Loucy (cell line): Measurements from ENCODE around the gene BGN.

ENCODE experiments used
- EZH2phosphoT487 ChIP-seq: fragments of 200-600 bp; IDR thresholded peaks from 2 replicates; pipeline ENCODE4 v1.6.1; 2018; ENCODE audit warnings: antibody characterized with exemption, mild to moderate bottlenecking, moderate library complexity, borderline replicate concordance
- TF ChIP-seq, protein P1 (sequence below): fragments of 200-600 bp; sonication (generic); conservative IDR thresholded peaks from 2 replicates; pipeline ENCODE4 v1.5.1; 2014; ENCODE audit warnings: mild to moderate bottlenecking, antibody characterized with exemption, low read length

DNA sequence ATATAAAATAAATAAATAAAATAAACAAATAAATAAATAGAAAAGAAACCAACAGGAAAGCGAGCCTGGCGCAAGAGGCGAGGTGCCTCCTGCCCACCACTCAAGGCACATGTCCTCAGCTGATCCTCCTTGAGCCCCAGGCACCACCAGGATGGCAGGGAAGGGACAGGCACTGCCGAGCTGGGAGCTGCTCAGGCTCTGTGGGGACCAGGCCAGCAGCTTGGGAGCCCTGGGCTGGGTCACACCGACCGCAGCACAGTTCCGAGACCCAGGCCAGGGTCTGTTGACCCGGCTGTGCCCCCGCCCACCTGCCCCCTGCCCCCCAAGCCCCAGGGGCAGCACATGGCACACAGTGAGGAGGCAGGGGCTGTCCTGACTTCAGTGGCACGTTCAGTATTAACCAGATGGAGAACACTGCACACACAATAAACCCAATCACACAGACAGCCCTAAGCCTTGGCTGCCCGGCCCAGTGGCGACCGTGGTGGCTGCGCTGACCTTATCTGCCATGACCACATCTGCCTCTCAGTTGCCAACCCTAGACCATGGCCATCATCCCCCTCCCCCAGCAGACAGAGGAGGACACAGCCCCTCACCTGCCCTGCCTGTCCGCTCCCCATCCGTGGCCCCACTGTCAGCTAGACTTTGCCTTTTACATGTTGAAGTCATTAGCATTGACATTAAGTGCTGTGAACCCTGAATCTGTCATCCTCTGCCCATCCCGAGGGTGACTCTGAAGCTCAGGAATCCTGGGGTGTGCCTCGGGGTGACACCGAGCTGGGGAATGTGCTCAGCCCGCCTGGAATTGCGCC is 46.0 kb upstream of the BGN start:
- TF ChIP-seq, protein P1, sequence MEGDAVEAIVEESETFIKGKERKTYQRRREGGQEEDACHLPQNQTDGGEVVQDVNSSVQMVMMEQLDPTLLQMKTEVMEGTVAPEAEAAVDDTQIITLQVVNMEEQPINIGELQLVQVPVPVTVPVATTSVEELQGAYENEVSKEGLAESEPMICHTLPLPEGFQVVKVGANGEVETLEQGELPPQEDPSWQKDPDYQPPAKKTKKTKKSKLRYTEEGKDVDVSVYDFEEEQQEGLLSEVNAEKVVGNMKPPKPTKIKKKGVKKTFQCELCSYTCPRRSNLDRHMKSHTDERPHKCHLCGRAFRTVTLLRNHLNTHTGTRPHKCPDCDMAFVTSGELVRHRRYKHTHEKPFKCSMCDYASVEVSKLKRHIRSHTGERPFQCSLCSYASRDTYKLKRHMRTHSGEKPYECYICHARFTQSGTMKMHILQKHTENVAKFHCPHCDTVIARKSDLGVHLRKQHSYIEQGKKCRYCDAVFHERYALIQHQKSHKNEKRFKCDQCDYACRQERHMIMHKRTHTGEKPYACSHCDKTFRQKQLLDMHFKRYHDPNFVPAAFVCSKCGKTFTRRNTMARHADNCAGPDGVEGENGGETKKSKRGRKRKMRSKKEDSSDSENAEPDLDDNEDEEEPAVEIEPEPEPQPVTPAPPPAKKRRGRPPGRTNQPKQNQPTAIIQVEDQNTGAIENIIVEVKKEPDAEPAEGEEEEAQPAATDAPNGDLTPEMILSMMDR = no peak
- TF ChIP-seq EZH2phosphoT487 = no peak
